Measurements from ENCODE around the gene SIPA1. TPM values are rescaled to one million over a fixed set of nuclear protein-coding genes. Genes with fewer than 3 reads are reported as not detected.

The SIPA1 gene
- total RNA-seq (100 to 1,000 TPM in 1 of 2 donors, 10 to 100 TPM in 1; 77.3 to 107 TPM), polyA plus RNA-seq (ENCODE audit: insufficient read length in 6 of 6) (10 to 100 TPM; 40.5 to 57.3 (median 46.8) TPM)
- long read RNA-seq, donor 1, partial matches to known transcripts, result 0 of 5 reads
- long read RNA-seq, donor 1, other reads (novel, unspliced or antisense), result 0 of 5 reads
- long read RNA-seq, donor 2, partial matches to known transcripts, result 0 of 5 reads
- long read RNA-seq, donor 2, other reads (novel, unspliced or antisense), result 0 of 5 reads
- long read RNA-seq, donor 3, transcript SIPA1-209 (16 exons, 3,521 nt), result major isoform, 5 of 5 reads
- long read RNA-seq, donor 3, partial matches to known transcripts, result 0 of 5 reads
- long read RNA-seq, donor 3, other reads (novel, unspliced or antisense), result 0 of 5 reads
- long read RNA-seq, donor 4, partial matches to known transcripts, result 19 of 24 reads
- long read RNA-seq, donor 4, other reads (novel, unspliced or antisense), result 5 of 24 reads
- long read RNA-seq, donor 5, partial matches to known transcripts, result 0 of 4 reads
- long read RNA-seq, donor 5, other reads (novel, unspliced or antisense), result 0 of 4 reads
- long read RNA-seq, donor 6, partial matches to known transcripts, result 0 of 2 reads
- long read RNA-seq, donor 6, other reads (novel, unspliced or antisense), result 0 of 2 reads
- long read RNA-seq, donor 7, partial matches to known transcripts, result 0 of 2 reads
- long read RNA-seq, donor 7, other reads (novel, unspliced or antisense), result 0 of 2 reads
- long read RNA-seq, donor 8, partial matches to known transcripts, result 0 of 5 reads
- long read RNA-seq, donor 8, other reads (novel, unspliced or antisense), result 0 of 5 reads
- long read RNA-seq, donor 9, result 0 reads
- long read RNA-seq, donor 10, partial matches to known transcripts, result 10 of 17 reads
- long read RNA-seq, donor 10, other reads (novel, unspliced or antisense), result 6 of 17 reads
- long read RNA-seq, donor 11, partial matches to known transcripts, result 0 of 5 reads
- long read RNA-seq, donor 11, other reads (novel, unspliced or antisense), result 0 of 5 reads
- long read RNA-seq, donor 12, partial matches to known transcripts, result 0 of 3 reads
- long read RNA-seq, donor 12, other reads (novel, unspliced or antisense), result 0 of 3 reads

GRCh38 chr11:65637794-65638419, at the start of gene SIPA1:
SIPA1 (plus strand) TSS chr11:65638101; CDS start chr11:65640922, 2,821 bp downstream.
- Histone ChIP-seq H3K27me3 (no peaks in the 10 kb centered on the region), H3K27ac (peak within 1 kb of the TSS; percentile 84 to 92), H3K36me3 (peaks cover 0 to 60% of the 10 kb centered on the region in 2 donors), H3K4me3 (peak within 1 kb of the TSS; percentile 74 to 80), H3K9me3 (no peaks in the 10 kb centered on the region), H3K4me1 (peaks cover 11 to 59% of the 10 kb centered on the region in 2 donors)
- DNase-seq (peak; percentile 67 to 96 (median 82)), ATAC-seq (peak; percentile 93)
- TF ChIP-seq CTCF (IDR thresholded peaks at IDR 0.05), result no peak
- intact Hi-C loops (cut with DNase I), result no loop called here

- DNase-seq (peak in 2 of 4 donors; percentile 71 to 87), ATAC-seq (peak; percentile 66)
- H3K4me3 ChIP-seq, result peak overlapping the region in 1 of 2 donors; percentile 24
- no peaks in the 10 kb centered on the region for H3K27me3 ChIP-seq
- peak; percentile 36 to 62 for TF ChIP-seq CTCF (IDR thresholded peaks at IDR 0.05)
- peaks cover 10 to 65% of the 10 kb centered on the region in 2 donors for H3K4me1 ChIP-seq
- intact Hi-C loops (cut with DNase I), result no loop called here
- no peaks in the 10 kb centered on the region for H3K9me3 ChIP-seq
- H3K27ac ChIP-seq, result peak overlapping the region in 1 of 2 donors; percentile 84
- peaks cover 0 to 86% of the 10 kb centered on the region in 2 donors for H3K36me3 ChIP-seq
Observed at GRCh38 chr11:65588199-65589054, 49.5 kb upstream of the SIPA1 start.

- Histone ChIP-seq H3K27ac (peak overlapping the region in 1 of 2 donors; percentile 55), H3K4me1 (peaks cover 10 to 73% of the 10 kb centered on the region in 2 donors), H3K27me3 (no peaks in the 10 kb centered on the region), H3K9me3 (no peaks in the 10 kb centered on the region), H3K36me3 (peaks cover 0 to 81% of the 10 kb centered on the region in 2 donors), H3K4me3 (no peak overlapping the region)
- DNase-seq (no peak), ATAC-seq (no peak)
- intact Hi-C loops (cut with DNase I), result loop anchor here in 1 of 2 donors (10.0 kb wide), 1 partner anchor 45 kb away; no protein-coding TSS in a partner anchor
- TF ChIP-seq CTCF (IDR thresholded peaks at IDR 0.05), result no peak
Observed at GRCh38 chr11:65589444-65590239, 48.3 kb upstream of the SIPA1 start.
